K562 (cell line): ENCODE results near the gene STAP1. TPM values are rescaled to one million over a fixed set of nuclear protein-coding genes. Genes with fewer than 3 reads are reported as not detected.

Experiments
- ATF1 ChIP-seq, 2 experiments: fragments of 450-650 bp in 1 of 2; IDR thresholded peaks; 2 replicates each; pipeline ENCODE4 v1.6.1; 2016; ENCODE audit warnings: missing compliant biosample characterization in 1 of 2, missing genetic modification characterization in 1 of 2
- C11orf30 ChIP-seq: fragments of 450-650 bp; IDR thresholded peaks from 2 replicates; pipeline ENCODE4 v1.6.1; 2016; ENCODE audit warnings: low read depth, mild to moderate bottlenecking
- CEBPB ChIP-seq: fragments of 450-650 bp; IDR thresholded peaks from 2 replicates; pipeline ENCODE4 v1.6.1; 2016; ENCODE audit warnings: missing genetic modification characterization, missing compliant biosample characterization
- CHD4 ChIP-seq: fragments of 200-600 bp; sonication (generic); IDR thresholded peaks from 3 replicates; pipeline ENCODE4 v1.6.1; 2012; ENCODE audit warnings: low read depth, mild to moderate bottlenecking, mixed read lengths, low read length, inconsistent platforms; ENCODE audit not compliant: insufficient read depth, insufficient replicate concordance, poor library complexity, severe bottlenecking
- ESRRA ChIP-seq: fragments of 450-650 bp; IDR thresholded peaks from 2 replicates; pipeline ENCODE4 v1.6.1; 2014; ENCODE audit warnings: low read depth, mild to moderate bottlenecking, moderate library complexity, borderline replicate concordance
- HDAC3 ChIP-seq: fragments of 450-650 bp; IDR thresholded peaks from 2 replicates; pipeline ENCODE4 v1.6.1; 2018; ENCODE audit warnings: borderline replicate concordance, mild to moderate bottlenecking, moderate library complexity; ENCODE audit not compliant: partially characterized antibody
- JUNB ChIP-seq: fragments of 450-650 bp; formaldehyde crosslinking; conservative IDR thresholded peaks from 2 replicates; pipeline ENCODE4 v1.4.0; 2020; ENCODE audit warnings: mild to moderate bottlenecking
- KAT2B ChIP-seq: IDR thresholded peaks from one replicate; pipeline ENCODE4 v1.6.1; 2012; ENCODE audit warnings: low read depth, mild to moderate bottlenecking, control low read depth, inconsistent platforms, low read length, moderate library complexity
- LEF1 ChIP-seq: fragments of 450-650 bp; IDR thresholded peaks from 2 replicates; pipeline ENCODE4 v1.6.1; 2016; ENCODE audit warnings: mild to moderate bottlenecking
- MAFG ChIP-seq: fragments of 450-650 bp; conservative IDR thresholded peaks from 2 replicates; pipeline ENCODE4 v1.6.1; 2016; ENCODE audit warnings: missing genetic modification characterization, missing compliant biosample characterization
- MLLT1 ChIP-seq, 2 experiments: fragments of 450-650 bp; IDR thresholded peaks; 2 replicates each; pipeline ENCODE4 v1.6.1; 2016
- MXD1 ChIP-seq: fragments of 250-450 bp; sonication (Bioruptor Pico); IDR thresholded peaks from 2 replicates; pipeline ENCODE4 v1.8.0; 2021; ENCODE audit warnings: borderline replicate concordance, mild to moderate bottlenecking, moderate library complexity; ENCODE audit not compliant: poor library complexity, severe bottlenecking
- NFIX ChIP-seq: fragments of 250-450 bp; sonication (Bioruptor Pico); IDR thresholded peaks from 2 replicates; pipeline ENCODE4 v1.4.0; 2020; ENCODE audit warnings: low read depth, mild to moderate bottlenecking, moderate library complexity
- NR3C1 ChIP-seq: sonication (generic); formaldehyde crosslinking; IDR thresholded peaks from 2 replicates; pipeline ENCODE4 v1.8.1; 2022; ENCODE audit warnings: missing genetic modification reagents
- POLR2AphosphoS2 ChIP-seq: IDR thresholded peaks from 2 replicates; pipeline ENCODE4 v1.6.1; 2012; ENCODE audit warnings: low read length, improper control_type of control experiment
- RBM14 ChIP-seq: fragments of 200-400 bp; formaldehyde crosslinking; IDR thresholded peaks from 2 replicates; pipeline ENCODE4 v1.6.1; 2018; ENCODE audit warnings: low read depth, mild to moderate bottlenecking, low read length, moderate library complexity, borderline replicate concordance; ENCODE audit not compliant: insufficient read depth
- RBM34 ChIP-seq: fragments of 200-400 bp; formaldehyde crosslinking; IDR thresholded peaks from 2 replicates; pipeline ENCODE4 v1.6.1; 2018; ENCODE audit warnings: low read length, borderline replicate concordance; ENCODE audit not compliant: insufficient read depth
- RNF219 ChIP-seq: fragments of 250-450 bp; sonication (Bioruptor Pico); IDR thresholded peaks from 2 replicates; pipeline ENCODE4 v1.5.0; 2022; ENCODE audit warnings: mild to moderate bottlenecking
- SMARCA5 ChIP-seq: fragments of 450-650 bp; IDR thresholded peaks from 2 replicates; pipeline ENCODE4 v1.6.1; 2016
- SMC3 ChIP-seq: conservative IDR thresholded peaks from 2 replicates; pipeline ENCODE4 v1.6.1; 2011; ENCODE audit warnings: low read depth, low read length, improper control_type of control experiment; ENCODE audit not compliant: insufficient read depth
- ZFP36 ChIP-seq: fragments of 150-350 bp; IDR thresholded peaks from 2 replicates; pipeline ENCODE4 v1.6.1; 2018; ENCODE audit warnings: low read length, low read depth; ENCODE audit not compliant: partially characterized antibody
- ZNF217 ChIP-seq: sonication (generic); formaldehyde crosslinking; IDR thresholded peaks from 2 replicates; pipeline ENCODE4 v1.8.0; 2022; ENCODE audit warnings: mild to moderate bottlenecking, missing genetic modification reagents
- ZNF511 ChIP-seq: sonication (generic); formaldehyde crosslinking; IDR thresholded peaks from 2 replicates; pipeline ENCODE4 v1.8.0; 2022; ENCODE audit warnings: mild to moderate bottlenecking, missing genetic modification reagents
- ZNF79 ChIP-seq: fragments of 250-450 bp; sonication (Bioruptor Pico); IDR thresholded peaks from 2 replicates; pipeline ENCODE4 v1.4.0; 2020; ENCODE audit warnings: low read depth, mild to moderate bottlenecking, moderate library complexity
- polyA plus RNA-seq, 8 experiments: library from polyadenylated mRNA; depleted of rRNA in 4 of 8; stranded (reverse) in 5 of 8; unstranded in 3 of 8; fragments of >200 nt; fragmentation: Nextera tagmentation in 2 of 8; fragmentation: Illumina TruSeq in 1 of 8; extraction: Ambion mirVana in 2 of 8; extraction: Trizol in 1 of 8; gene quantifications; 2 replicates each; pipeline versions ENCODE4 v1.2.1 to v1.2.3, GENCODE V29; 2011 to 2014; ENCODE audit warnings: inconsistent platforms in 1 of 8, missing spikeins in 1 of 8
- total RNA-seq, 7 experiments: library from RNA; depleted of rRNA in 6 of 7; stranded (reverse); fragments of >200 nt in 6 of 7; fragmentation: Illumina TruSeq in 2 of 7; extraction: Trizol in 2 of 7; gene quantifications; 2 replicates each; pipeline versions ENCODE4 v1.2.1 to v1.2.3, GENCODE V29; 2011 to 2021; ENCODE audit warnings: low replicate concordance in 1 of 7

The STAP1 gene
- total and polyA plus RNA-seq, 9 of the 15 experiments (the other 6 are each of a cell fraction or from before 2014, with no cell fraction given), result 0.50 to 5.6 (median 1.4) TPM

- TF ChIP-seq MXD1 (CRISPR knock-in tag) (no peak), ZNF217 (no peak), LEF1 (peak; percentile 81), MLLT1 (IDR thresholded peaks at IDR 0.05) (no peak), RNF219 (CRISPR knock-in tag) (no peak), ZNF511 (no peak), ESRRA (no peak), POLR2AphosphoS2 (no peak), ZNF79 (CRISPR knock-in tag) (no peak), RBM14 (no peak), SMC3 (no peak), HDAC3 (peak; percentile 56), RBM34 (no peak), KAT2B (no peak), MAFG (tag) (peak; percentile 78), C11orf30 (peak; percentile 82), CEBPB (tag) (no peak), NR3C1 (no peak), SMARCA5 (peak; percentile 68; the same call in 1 of the 2 replicates), ZFP36 (no peak), ATF1 (CRISPR knock-in tag; IDR thresholded peaks at IDR 0.05) (no peak), ATF1 (tag; IDR thresholded peaks at IDR 0.05) (peak; percentile 84), CHD4 (no peak), JUNB (CRISPR knock-in tag) (no peak), NFIX (no peak)
Observed at GRCh38 chr4:67522851-67523671, 35.5 kb upstream of the STAP1 start (continued).
